Naive thymus-derived CD8-positive, alpha-beta T cell (primary cell): ENCODE results near the gene S100A5. TPM values are rescaled to one million over a fixed set of nuclear protein-coding genes. Genes with fewer than 3 reads are reported as not detected.
A peak's percentile ranks its signal among the peaks of the same experiment; 100 is the strongest.

Experiments used
- ATAC-seq, 2 donors: fragments of 150-1000 bp; cut with Tn5 transposase in 1 of 2; sonication (Bioruptor Pico), chemical (Tn5 transposase) in 1 of 2; 1 replicate in 1 of 2; 2 replicates in 1 of 2; pipeline ENCODE4 v1.10.0; 2021; ENCODE audit warnings: mild to moderate bottlenecking in 2 of 2, moderate library complexity in 2 of 2
- POLR2A ChIA-PET: fragments of 350-600 bp; sonication (Branson Sonifier 250); formaldehyde crosslinking; loops from one replicate; lab custom pipeline; 2021; ENCODE audit warnings: antibody characterized with exemption; lab: Charles Lee
- DNase-seq, 10 donors: peaks; one replicate each; pipeline versions ENCODE4 v3.0.0 to v3.0.0-alpha.2; 2020 to 2022
- H3K27ac Mint-ChIP-seq, 10 donors: one replicate each; pipeline ENCODE4 v1.8.0; 2020 to 2022; ENCODE audit warnings: mild to moderate bottlenecking in 10 of 10, mixed read lengths in 10 of 10, moderate library complexity in 4 of 10, inconsistent platforms in 1 of 10
- H3K27me3 Mint-ChIP-seq, 5 donors: one replicate each; pipeline ENCODE4 v1.8.0; 2021 to 2022; ENCODE audit warnings: mixed read lengths in 5 of 5
- H3K36me3 Mint-ChIP-seq, 3 donors: one replicate each; pipeline ENCODE4 v1.8.0; 2020 to 2022; ENCODE audit warnings: mixed read lengths in 3 of 3, mild to moderate bottlenecking in 2 of 3, inconsistent platforms in 1 of 3
- H3K4me1 Mint-ChIP-seq, 4 donors: one replicate each; pipeline ENCODE4 v1.8.0; 2021 to 2022; ENCODE audit warnings: mixed read lengths in 4 of 4
- H3K4me3 Mint-ChIP-seq, 10 donors: one replicate each; pipeline ENCODE4 v1.8.0; 2020 to 2022; ENCODE audit warnings: mild to moderate bottlenecking in 10 of 10, mixed read lengths in 10 of 10, moderate library complexity in 6 of 10, inconsistent platforms in 1 of 10
- H3K9me3 Mint-ChIP-seq, 9 donors: one replicate each; pipeline ENCODE4 v1.8.0; 2020 to 2022; ENCODE audit warnings: mixed read lengths in 9 of 9, mild to moderate bottlenecking in 3 of 9, inconsistent platforms in 1 of 9, moderate library complexity in 1 of 9
- polyA plus RNA-seq, 3 donors: library from polyadenylated mRNA; unstranded; fragments of 300-500 nt; fragmentation: Illumina TruSeq; gene quantifications; one replicate each; pipeline ENCODE4 v1.2.3, GENCODE V29; 2021
- total RNA-seq, 8 experiments: library from RNA in 2 of 8; stranded (reverse) in 2 of 8; gene quantifications; one replicate each; pipeline ENCODE4 v1.2.3 and lab custom pipeline; 2021 to 2026

S100A5 gene
- total and polyA plus RNA-seq, 5 experiments from 2014 or later = 0.63 to 1.4 (median 0.78) TPM; not detected in 2

DNA sequence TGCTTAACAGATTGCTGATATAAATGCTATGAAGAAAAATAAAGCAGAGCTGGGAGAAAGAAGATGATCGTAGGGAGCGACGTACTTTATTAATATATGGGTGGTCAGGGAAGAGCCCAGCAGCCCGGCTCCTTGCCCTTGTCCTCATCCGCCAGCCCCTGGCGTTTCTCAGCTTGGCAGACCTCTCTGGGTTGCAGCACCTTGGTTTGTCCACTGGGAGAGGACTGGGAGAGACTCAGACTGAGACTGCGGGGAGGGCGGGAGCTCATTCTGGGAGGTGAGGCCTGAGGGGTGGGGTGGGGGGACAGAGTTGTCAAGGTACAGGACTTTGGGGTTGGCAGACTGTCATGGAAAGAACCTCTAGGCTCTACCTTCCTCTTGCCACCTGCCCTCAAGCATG, 11.6 kb upstream of the S100A5 start:
- H3K4me3 Mint-ChIP-seq = no peak overlapping the region
- no peaks in the 10 kb centered on the region for H3K36me3 Mint-ChIP-seq
- no peaks in the 10 kb centered on the region for H3K9me3 Mint-ChIP-seq
- no peaks in the 10 kb centered on the region for H3K27me3 Mint-ChIP-seq
- ATAC-seq (no peak), DNase-seq (no peak)
- H3K4me1 Mint-ChIP-seq = peaks cover 13 to 22% (median 18%) of the 10 kb centered on the region in 4 donors
- H3K27ac Mint-ChIP-seq = no peak overlapping the region
- POLR2A ChIA-PET = interaction anchor here (9.7 kb wide), 1 partner anchor 18 kb away, joined by 340 read pairs; the partner anchor contains the start of gene S100A6

DNA sequence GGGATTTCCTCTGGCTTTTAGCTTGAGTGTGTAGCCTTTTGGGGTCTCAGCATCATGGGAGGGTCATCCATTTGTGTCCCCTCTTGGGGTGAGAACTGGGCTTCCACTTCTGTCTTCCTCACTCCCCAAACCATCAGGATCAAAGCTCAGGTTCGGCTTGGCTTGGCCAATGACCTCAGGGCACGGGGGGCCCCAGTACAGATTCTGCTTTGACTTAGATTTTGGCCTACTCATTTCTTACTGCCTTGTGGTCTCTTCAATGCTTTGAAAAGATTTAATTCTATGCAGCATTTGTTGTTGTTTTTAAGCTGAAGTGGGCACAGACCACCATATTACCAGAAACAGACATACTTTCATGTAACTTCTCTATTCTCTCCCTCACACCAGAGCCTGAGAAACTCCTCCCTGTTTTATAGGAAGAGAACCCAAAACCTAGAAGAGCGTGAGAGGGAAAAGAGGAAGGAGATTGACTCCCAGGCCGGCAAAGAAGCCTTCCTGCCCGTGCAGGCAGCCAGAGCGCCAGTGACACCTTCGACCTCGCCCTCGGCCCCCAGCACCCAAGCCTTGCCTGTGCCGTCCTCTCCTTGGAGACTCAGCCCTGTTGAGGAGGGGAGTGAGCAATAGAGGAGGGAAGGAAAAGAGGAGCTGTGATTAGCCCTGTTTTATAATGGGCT, 10.2 kb upstream of the S100A5 start:
- no peaks in the 10 kb centered on the region for H3K9me3 Mint-ChIP-seq
- H3K36me3 Mint-ChIP-seq = no peaks in the 10 kb centered on the region
- POLR2A ChIA-PET = interaction anchor here (0.9 to 9.7 kb wide), 2 partner anchors 16 to 68 kb away, joined by 3 to 340 read pairs; partner anchors contain the start of gene S100A6
- H3K27ac Mint-ChIP-seq = peak overlapping the region in 1 of 10 donors; percentile 41
- no peaks in the 10 kb centered on the region for H3K27me3 Mint-ChIP-seq
- no peak for DNase-seq
- H3K4me3 Mint-ChIP-seq = peak overlapping the region in 1 of 10 donors; percentile 25
- ATAC-seq = no peak
- H3K4me1 Mint-ChIP-seq = peaks cover 18 to 30% (median 28%) of the 10 kb centered on the region in 4 donors

DNA sequence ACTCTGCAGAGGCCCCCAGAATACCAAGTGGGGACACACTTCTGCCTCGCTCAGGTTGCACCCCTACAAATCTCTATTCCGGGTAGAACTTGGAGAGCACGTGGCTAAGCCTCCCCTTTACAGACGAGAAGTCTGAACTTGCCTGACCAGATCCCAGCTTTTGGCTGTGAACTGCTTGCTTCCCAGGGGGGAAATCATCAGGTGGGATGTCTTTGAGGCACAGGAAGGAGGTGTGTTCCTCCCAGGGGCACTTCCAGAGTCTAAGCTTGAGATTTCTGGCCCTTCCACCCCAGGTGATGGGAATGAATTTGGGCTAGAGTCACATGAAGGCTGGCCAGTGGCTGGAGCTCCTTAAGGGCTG, 9.6 kb upstream of the S100A5 start:
- Mint-ChIP-seq H3K4me3 (peak overlapping the region in 1 of 10 donors; percentile 28), H3K36me3 (no peaks in the 10 kb centered on the region), H3K4me1 (peaks cover 24 to 36% (median 34%) of the 10 kb centered on the region in 4 donors), H3K27me3 (no peaks in the 10 kb centered on the region), H3K9me3 (no peaks in the 10 kb centered on the region), H3K27ac (peak overlapping the region in 2 of 10 donors; percentile 19 to 68)
- POLR2A ChIA-PET = interaction anchor here (0.6 to 9.7 kb wide), 2 partner anchors 16 to 1057 kb away, joined by 5 to 340 read pairs; partner anchors contain the start of gene S100A6
- ATAC-seq (no peak), DNase-seq (no peak)

DNA sequence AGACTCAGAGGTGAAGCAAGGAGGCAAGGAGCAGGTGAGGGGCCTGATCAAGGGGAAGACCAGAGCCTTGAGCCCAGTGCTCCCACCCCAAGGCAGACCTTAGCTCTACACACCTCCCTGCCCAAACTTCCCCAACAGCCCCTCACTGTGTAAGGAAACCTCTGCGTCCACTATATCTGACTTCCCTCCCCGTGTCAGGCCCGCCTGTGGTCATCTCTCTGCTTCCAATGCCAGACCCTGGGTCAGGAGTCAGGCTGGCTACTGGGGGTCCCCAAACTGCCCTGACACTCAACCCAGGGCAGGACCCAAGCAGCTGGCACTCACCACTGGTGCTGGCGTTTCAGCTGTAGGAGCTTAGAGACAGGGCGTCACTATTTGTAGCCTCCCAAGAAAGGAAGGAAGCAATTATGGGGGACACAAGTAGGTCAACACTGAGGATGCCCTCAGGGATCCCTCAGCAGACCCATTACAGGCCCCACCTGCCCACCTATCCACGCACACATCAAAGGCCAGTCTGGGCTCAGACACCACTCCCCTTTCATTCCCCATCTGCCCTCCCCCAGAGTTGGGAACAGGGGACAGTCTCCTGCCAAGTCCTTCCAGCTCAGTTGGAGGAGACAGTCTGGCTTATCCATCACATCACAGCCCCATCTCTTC, 9.1 kb upstream of the S100A5 start:
- Mint-ChIP-seq H3K36me3 (peaks cover 0 to 2% (median 2%) of the 10 kb centered on the region in 3 donors), H3K9me3 (no peaks in the 10 kb centered on the region), H3K27ac (peak overlapping the region in 4 of 10 donors; percentile 19 to 68 (median 51)), H3K27me3 (no peaks in the 10 kb centered on the region), H3K4me3 (peak overlapping the region in 1 of 10 donors; percentile 28), H3K4me1 (peaks cover 29 to 41% (median 39%) of the 10 kb centered on the region in 4 donors)
- POLR2A ChIA-PET = interaction anchor here (0.6 to 9.7 kb wide), 2 partner anchors 15 to 1057 kb away, joined by 5 to 340 read pairs; partner anchors contain the start of gene S100A6
- ATAC-seq (no peak), DNase-seq (no peak)

DNA sequence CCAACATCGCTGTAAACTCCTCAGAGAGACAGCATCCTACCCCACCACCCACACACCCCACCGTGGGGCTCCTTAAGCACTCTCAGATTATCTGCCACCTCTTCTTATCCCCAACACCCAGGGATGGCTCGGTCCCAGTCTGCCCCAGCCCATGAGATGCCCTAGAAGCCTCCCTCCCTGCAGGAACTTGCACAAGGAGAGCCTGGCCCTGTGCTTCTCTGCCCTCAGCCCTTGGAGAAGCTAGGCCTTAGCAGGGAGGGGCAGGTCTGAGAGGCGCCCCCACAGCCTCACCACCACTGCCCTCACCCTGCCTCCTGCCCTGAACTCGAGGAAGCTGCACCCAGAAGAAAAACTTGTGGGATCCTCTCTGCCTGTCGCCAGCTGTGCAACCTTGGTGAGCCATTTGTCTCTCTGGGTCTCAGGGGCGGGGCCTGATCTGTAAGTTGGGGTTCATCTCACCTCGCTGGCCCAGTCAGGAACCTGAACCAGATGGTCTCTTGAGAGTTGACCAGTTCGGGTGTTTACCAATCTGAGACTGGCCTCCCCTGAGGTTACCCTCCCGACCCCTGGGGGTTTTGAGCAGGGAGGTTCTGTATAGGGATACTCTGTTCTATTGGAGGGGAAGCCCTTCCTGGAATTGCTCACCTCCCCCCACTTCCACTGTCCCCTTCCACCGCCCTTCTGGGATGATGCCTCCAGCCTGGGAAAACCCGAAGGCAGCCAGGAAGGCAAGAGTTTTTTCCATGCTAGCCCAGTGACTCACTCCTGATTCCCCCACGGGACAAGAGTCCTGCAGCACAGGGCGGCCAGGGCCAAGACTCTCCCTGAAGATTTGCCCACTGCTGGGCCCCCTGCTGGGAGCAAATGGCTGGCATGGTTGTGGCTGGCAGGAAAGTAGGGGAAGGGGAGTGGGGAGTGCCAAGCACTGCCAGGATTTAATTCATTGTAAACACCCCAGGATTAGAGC, 8.3 kb upstream of the S100A5 start, which contains the start of gene S100A3:
TSS of gene S100A3 (minus strand) at position 537 of the 967 bp plus-strand sequence. CDS start 773 bp downstream, outside the sequence.
- Mint-ChIP-seq H3K9me3 (no peaks in the 10 kb centered on the region), H3K36me3 (peaks cover 0 to 8% (median 5%) of the 10 kb centered on the region in 3 donors), H3K27ac (peak within 1 kb of the TSS in 9 of 10 donors; percentile 29 to 80 (median 60)), H3K4me3 (peak within 1 kb of the TSS in 1 of 10 donors; percentile 6), H3K27me3 (no peaks in the 10 kb centered on the region), H3K4me1 (peaks cover 37 to 50% (median 47%) of the 10 kb centered on the region in 4 donors)
- no peak for DNase-seq
- POLR2A ChIA-PET = interaction anchor here (0.6 to 9.7 kb wide), 2 partner anchors 14 to 15 kb away, joined by 4 to 340 read pairs; partner anchors contain the start of gene S100A6
- ATAC-seq = no peak

DNA sequence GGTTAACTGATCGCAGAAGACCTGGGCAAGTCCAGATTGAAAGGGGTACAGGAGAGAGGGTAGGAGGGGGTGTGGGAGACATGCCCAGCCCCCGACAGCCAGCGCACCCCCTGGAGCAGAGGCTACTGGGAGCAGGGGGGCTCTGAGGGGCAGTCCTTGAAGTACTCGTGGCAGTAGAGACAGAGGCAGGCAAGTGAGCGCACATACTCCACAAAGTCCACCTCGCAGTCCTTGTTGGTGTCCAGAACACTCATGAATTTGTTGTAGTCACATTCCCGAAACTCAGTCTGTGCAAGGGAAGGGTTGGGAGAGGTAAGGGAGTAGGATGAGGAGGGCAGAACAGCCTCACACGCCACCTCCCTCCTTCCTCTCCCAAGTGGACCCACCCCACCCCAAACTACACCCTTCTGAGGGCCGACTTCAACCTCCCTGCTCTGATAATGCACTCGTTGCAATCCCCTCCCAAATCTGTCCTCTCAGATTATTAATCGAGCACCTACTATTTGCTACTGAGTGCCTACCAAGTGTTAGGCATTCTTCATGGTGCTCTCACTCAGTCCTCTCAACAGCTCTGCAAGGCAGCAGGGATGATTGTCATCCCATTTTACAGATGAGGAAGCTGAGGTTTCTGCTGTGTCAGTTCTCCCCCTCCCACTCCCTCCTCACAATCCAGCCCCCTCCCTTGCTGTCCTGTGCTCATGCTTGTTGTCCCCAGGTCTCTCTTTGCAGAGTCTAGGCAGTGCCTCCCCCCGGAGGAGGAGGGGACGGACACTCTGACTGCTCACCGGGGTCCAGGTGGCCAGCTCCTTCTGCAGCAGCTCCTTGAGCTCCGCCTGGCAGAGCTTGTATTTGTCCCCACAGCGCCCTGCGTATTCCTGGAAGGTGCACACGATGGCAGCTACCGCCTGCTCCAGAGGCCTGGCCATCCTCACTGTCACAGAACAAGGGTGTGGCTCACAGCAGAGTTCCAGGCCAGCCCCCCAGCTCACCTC, 7.1 kb upstream of the S100A5 start:
- Mint-ChIP-seq H3K27ac (peak overlapping the region in 6 of 10 donors; percentile 29 to 80 (median 65)), H3K27me3 (no peaks in the 10 kb centered on the region)
- POLR2A ChIA-PET = interaction anchor here (0.6 to 9.7 kb wide), 2 partner anchors 13 to 15 kb away, joined by 4 to 340 read pairs; partner anchors contain the start of gene S100A6

DNA sequence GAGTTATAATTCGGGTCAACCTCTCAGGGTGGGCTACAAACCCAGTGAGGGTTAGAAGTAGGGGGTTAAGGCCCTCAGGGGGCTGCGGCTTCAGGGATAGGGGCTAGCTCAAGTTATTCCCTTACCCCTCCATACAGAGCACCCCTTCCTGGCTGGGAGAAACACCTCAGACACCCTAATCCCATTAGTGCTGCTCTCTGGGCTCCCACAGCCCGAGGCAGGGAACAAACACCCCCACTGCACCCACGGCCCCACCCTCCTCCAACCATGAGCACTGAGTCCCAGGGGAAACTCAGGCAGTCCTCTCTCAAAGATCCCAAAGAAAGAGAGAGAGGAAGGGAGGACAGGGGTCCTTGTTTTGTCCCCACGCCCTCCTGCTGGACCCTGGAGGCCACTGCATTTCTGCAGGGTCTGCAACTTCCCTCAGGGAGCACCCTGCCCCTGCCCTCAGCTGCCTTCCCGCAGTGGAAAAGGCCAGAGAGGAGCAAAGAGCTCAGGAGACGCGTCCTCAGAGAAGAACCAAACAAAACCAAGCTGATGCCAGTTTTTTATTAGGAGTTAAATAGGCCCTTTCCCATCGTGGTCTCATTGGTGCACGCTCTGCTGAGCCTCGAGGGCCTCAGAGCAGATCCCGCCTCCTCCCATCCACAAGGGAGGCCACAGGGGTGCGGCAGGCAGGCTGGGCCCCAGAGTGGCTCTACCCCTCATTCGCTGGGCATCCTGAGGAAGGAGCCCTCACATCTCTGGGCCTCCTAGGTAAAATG, 6.2 kb upstream of the S100A5 start:
- H3K4me1 Mint-ChIP-seq = peaks cover 44 to 66% (median 64%) of the 10 kb centered on the region in 4 donors
- peaks cover 0 to 21% (median 12%) of the 10 kb centered on the region in 3 donors for H3K36me3 Mint-ChIP-seq
- H3K9me3 Mint-ChIP-seq = no peaks in the 10 kb centered on the region
- H3K4me3 Mint-ChIP-seq = peak overlapping the region in 5 of 10 donors; percentile 6 to 94 (median 36)
- ATAC-seq = no peak
- H3K27ac Mint-ChIP-seq = peak overlapping the region; percentile 94 to 99 (median 97)
- DNase-seq = no peak
- no peaks in the 10 kb centered on the region for H3K27me3 Mint-ChIP-seq
- POLR2A ChIA-PET = interaction anchor here (1.3 to 9.7 kb wide), 4 partner anchors 13 to 87 kb away, joined by 4 to 340 read pairs (median 16); partner anchors contain the start of genes CHTOP and S100A6

More for the DNA sequence above, 7.1 kb upstream of the S100A5 start:
- H3K4me1 Mint-ChIP-seq = peaks cover 39 to 57% (median 56%) of the 10 kb centered on the region in 4 donors
- ATAC-seq = no peak
- H3K36me3 Mint-ChIP-seq = peaks cover 0 to 19% (median 12%) of the 10 kb centered on the region in 3 donors
- H3K9me3 Mint-ChIP-seq = no peaks in the 10 kb centered on the region
- no peak overlapping the region for H3K4me3 Mint-ChIP-seq
- DNase-seq = no peak

DNA sequence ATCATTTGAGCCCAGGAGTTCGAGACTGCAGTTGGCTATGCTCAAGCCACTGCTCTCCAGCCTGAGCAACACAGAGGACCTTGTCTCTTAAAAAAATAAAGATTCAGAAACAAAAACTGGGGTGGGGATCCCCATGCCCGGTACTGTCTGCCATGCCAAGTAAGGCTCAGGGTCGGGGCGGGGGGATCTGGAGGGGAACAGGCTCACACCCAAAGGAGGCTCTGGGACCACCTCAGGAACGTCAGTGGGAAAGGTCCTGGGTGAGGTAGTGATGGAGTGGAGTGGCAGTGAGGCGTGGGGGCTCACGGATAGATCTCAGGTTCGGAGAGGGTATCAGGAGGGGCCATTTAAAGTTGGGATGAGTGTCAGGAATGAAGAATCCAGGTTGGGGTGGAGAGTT, 5.6 kb upstream of the S100A5 start:
- Mint-ChIP-seq H3K4me1 (peaks cover 49 to 72% (median 71%) of the 10 kb centered on the region in 4 donors), H3K4me3 (peak overlapping the region in 5 of 10 donors; percentile 50 to 97 (median 94))

DNA sequence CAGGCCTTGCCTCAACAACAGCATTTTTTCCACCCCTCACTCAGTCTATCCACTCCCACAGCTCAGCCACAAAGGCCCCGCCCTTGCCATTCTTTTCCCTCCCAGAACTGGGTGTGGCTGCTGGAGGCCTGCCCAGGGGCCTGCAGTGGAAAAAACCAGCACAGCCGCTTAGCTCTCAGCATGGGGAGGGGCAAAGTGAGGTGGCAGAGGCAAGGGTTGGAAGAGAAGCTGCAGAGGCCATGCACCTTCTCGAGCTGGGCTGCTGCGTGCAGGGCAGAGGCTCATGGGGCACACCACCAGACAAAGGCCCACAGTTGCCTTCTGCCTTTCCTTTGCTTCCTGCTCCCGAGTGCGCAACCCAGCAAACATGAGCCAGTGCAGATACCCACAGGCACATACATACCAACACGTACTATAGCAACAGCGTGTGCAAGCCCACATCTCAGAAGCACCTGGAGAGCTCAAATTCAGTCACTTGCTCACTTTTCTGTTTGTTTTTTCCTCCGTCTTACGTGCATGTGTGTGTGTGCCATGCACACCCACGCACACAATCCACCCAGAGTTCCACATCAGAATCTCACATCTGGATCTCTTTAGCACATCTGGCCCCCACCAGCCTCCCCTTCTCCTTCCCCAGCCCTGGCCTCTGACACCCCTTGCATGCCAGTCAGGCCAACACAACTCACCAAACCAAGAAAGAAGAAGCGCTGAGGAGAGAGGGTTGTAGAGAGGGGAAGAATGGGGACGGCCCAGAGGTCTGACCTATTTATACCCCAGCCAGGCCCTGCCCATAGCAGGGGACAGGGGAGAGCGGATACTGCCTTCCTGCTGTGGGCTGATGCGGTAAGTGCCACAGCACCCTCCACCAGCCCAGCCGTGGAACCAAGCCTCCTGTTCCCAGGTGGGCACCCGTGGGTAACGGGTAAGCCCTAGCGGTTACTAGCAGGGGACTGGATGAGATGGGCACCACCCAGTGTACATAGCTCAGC, 4.6 kb upstream of the S100A5 start, which contains the start of gene S100A4:
TSS of gene S100A4 (minus strand) at position 740 of the 989 bp plus-strand sequence. CDS start 1,012 bp downstream, outside the sequence.
- Mint-ChIP-seq H3K27me3 (no peaks in the 10 kb centered on the region), H3K4me3 (peak within 1 kb of the TSS; percentile 88 to 97 (median 92)), H3K9me3 (no peaks in the 10 kb centered on the region), H3K4me1 (peaks cover 54 to 82% (median 75%) of the 10 kb centered on the region in 4 donors), H3K27ac (peak within 1 kb of the TSS; percentile 96 to 99 (median 97)), H3K36me3 (peaks cover 0 to 21% (median 12%) of the 10 kb centered on the region in 3 donors)
- ATAC-seq = peak; percentile 77 to 82
- peak; percentile 57 to 93 (median 78) for DNase-seq
- POLR2A ChIA-PET = interaction anchor here (0.6 to 9.7 kb wide), 19 partner anchors 9 to 1440 kb away, joined by 3 to 340 read pairs (median 5); partner anchors contain the start of genes CHTOP, ILF2, S100A2 and S100A6

More for the DNA sequence above, 5.6 kb upstream of the S100A5 start:
- POLR2A ChIA-PET = interaction anchor here (1.3 to 9.7 kb wide), 6 partner anchors 12 to 399 kb away, joined by 4 to 340 read pairs (median 8); partner anchors contain the start of genes CHTOP and S100A6
- H3K27ac Mint-ChIP-seq = peak overlapping the region; percentile 96 to 99 (median 97)
- H3K9me3 Mint-ChIP-seq = no peaks in the 10 kb centered on the region
- peaks cover 0 to 21% (median 12%) of the 10 kb centered on the region in 3 donors for H3K36me3 Mint-ChIP-seq
- DNase-seq (no peak), ATAC-seq (no peak)
- no peaks in the 10 kb centered on the region for H3K27me3 Mint-ChIP-seq
